Right lung (tissue), 5 donors: ENCODE results near the gene TRIM65. TPM values are rescaled to one million over a fixed set of nuclear protein-coding genes. Genes with fewer than 3 reads are reported as not detected.

ENCODE experiments used
- polyA plus RNA-seq, 5 donors: library from polyadenylated mRNA; unstranded; fragments of 120-200 nt; gene quantifications; one replicate each; pipeline versions ENCODE4 v1.2.1 to v1.2.3, GENCODE V29; 2013; ENCODE audit warnings: inconsistent platforms in 1 of 5, low replicate concordance in 1 of 5; ENCODE audit not compliant: insufficient read length in 5 of 5, insufficient read depth in 1 of 5

TRIM65 gene
- polyA plus RNA-seq, 5 donors, result 12.8 to 26.7 (median 20.8) TPM

Other genes starting within 250 kb of the TRIM65 start
- 10 to 100 TPM; 26.0 to 36.5 (median 33.4) TPM for gene RECQL5, start 229.8 kb downstream of the TRIM65 start, polyA plus RNA-seq
- gene SAP30BP, start 229.6 kb downstream of the TRIM65 start, polyA plus RNA-seq, result 100 to 1,000 TPM; 101 to 112 (median 102) TPM
- gene ITGB4, start 175.5 kb downstream of the TRIM65 start, polyA plus RNA-seq, result 10 to 100 TPM in 1 of 5 donors, 1 to 10 TPM in 4; 6.5 to 10.9 (median 7.2) TPM
- gene GALK1, start 131.8 kb downstream of the TRIM65 start, polyA plus RNA-seq, result 10 to 100 TPM in 4 of 5 donors, 1 to 10 TPM in 1; 9.3 to 24.7 (median 13.9) TPM
- gene UNK, start 112.1 kb downstream of the TRIM65 start, polyA plus RNA-seq, result 10 to 100 TPM; 39.6 to 52.3 (median 46.7) TPM
- gene UNC13D, start 52.5 kb downstream of the TRIM65 start, polyA plus RNA-seq, result 10 to 100 TPM; 20.7 to 43.6 (median 37.8) TPM
- gene WBP2, start 41.6 kb downstream of the TRIM65 start, polyA plus RNA-seq, result 10 to 100 TPM; 53.7 to 77.3 (median 74.1) TPM
- gene TRIM47, start 18.4 kb downstream of the TRIM65 start, polyA plus RNA-seq, result 10 to 100 TPM; 13.0 to 26.4 (median 15.9) TPM
- 10 to 100 TPM; 51.8 to 92.4 (median 73.1) TPM for gene MRPL38, start 7.9 kb upstream of the TRIM65 start, polyA plus RNA-seq
- gene FBF1, start 44.1 kb upstream of the TRIM65 start, polyA plus RNA-seq, result 1 to 10 TPM; 6.6 to 9.6 (median 7.9) TPM
- gene ACOX1, start 82.2 kb upstream of the TRIM65 start, polyA plus RNA-seq, result 10 to 100 TPM; 22.9 to 36.6 (median 27.1) TPM
- gene TEN1, start 82.3 kb upstream of the TRIM65 start, polyA plus RNA-seq, result 10 to 100 TPM; 21.9 to 34.8 (median 27.5) TPM
- 10 to 100 TPM; 12.7 to 23.1 (median 18.4) TPM for gene CDK3, start 103.9 kb upstream of the TRIM65 start, polyA plus RNA-seq
- 10 to 100 TPM; 15.8 to 47.5 (median 43.8) TPM for gene EVPL, start 130.4 kb upstream of the TRIM65 start, polyA plus RNA-seq
- gene SRP68, start 175.6 kb upstream of the TRIM65 start, polyA plus RNA-seq, result 100 to 1,000 TPM in 3 of 5 donors, 10 to 100 TPM in 2; 92.3 to 111 (median 101) TPM
- gene GALR2, start 177.8 kb upstream of the TRIM65 start, polyA plus RNA-seq, result under 1 TPM in 2 of 5 donors, not detected in 3; 0.10 to 0.27 TPM
- 10 to 100 TPM in 3 of 5 donors, 1 to 10 TPM in 2; 4.1 to 22.2 (median 16.1) TPM for gene ZACN, start 182.2 kb upstream of the TRIM65 start, polyA plus RNA-seq
- 100 to 1,000 TPM; 152 to 171 (median 166) TPM for gene EXOC7, start 206.8 kb upstream of the TRIM65 start, polyA plus RNA-seq
- 10 to 100 TPM; 13.5 to 33.9 (median 20.6) TPM for gene FOXJ1, start 244.3 kb upstream of the TRIM65 start, polyA plus RNA-seq